Fibroblast of lung (primary cell): ENCODE measurements around the gene TIFAB. TPM values are rescaled to one million over a fixed set of nuclear protein-coding genes. Genes with fewer than 3 reads are reported as not detected.
A peak's percentile ranks its signal among the peaks of the same experiment; 100 is the strongest.

Source experiments
- DNase-seq, 2 donors: peaks; one replicate each; pipeline versions ENCODE4 v3.0.0 to v3.0.0-alpha.2; 2010; ENCODE audit warnings: low read depth in 2 of 2
- H2AFZ ChIP-seq: 2 replicates; pipeline ENCODE4 v1.5.1; 2012; ENCODE audit warnings: low read length, control low read depth, inconsistent platforms
- H3K27ac ChIP-seq: 2 replicates; pipeline ENCODE4 v1.5.1; 2011; ENCODE audit warnings: low read length, control low read depth; ENCODE audit not compliant: insufficient read depth
- H3K27me3 ChIP-seq: 2 replicates; pipeline ENCODE4 v1.5.1; 2011; ENCODE audit warnings: mild to moderate bottlenecking, low read length; ENCODE audit not compliant: control insufficient read depth, insufficient read depth
- H3K36me3 ChIP-seq: 2 replicates; pipeline ENCODE4 v1.5.1; 2011; ENCODE audit warnings: low read length; ENCODE audit not compliant: control insufficient read depth, insufficient read depth
- H3K4me1 ChIP-seq: 2 replicates; pipeline ENCODE4 v1.5.1; 2011; ENCODE audit warnings: low read length; ENCODE audit not compliant: control insufficient read depth, insufficient read depth; ENCODE audit errors: extremely low read depth
- H3K4me2 ChIP-seq: 2 replicates; pipeline ENCODE4 v1.5.1; 2011; ENCODE audit warnings: low read length, control low read depth; ENCODE audit not compliant: insufficient read depth; ENCODE audit errors: extremely low read depth
- H3K4me3 ChIP-seq, 4 experiments: fragments of 200-600 bp in 1 of 4; sonication (generic) in 1 of 4; replicated peaks in 1 of 4; 2 replicates each; pipeline ENCODE4 v1.5.1; 2011 to 2016; ENCODE audit warnings: low read length in 4 of 4, low read depth in 3 of 4, mild to moderate bottlenecking in 3 of 4, control low read depth in 2 of 4, inconsistent platforms in 1 of 4, mixed read lengths in 1 of 4; ENCODE audit not compliant: insufficient read depth in 1 of 4; ENCODE audit errors: control extremely low read depth in 1 of 4
- H3K79me2 ChIP-seq: 2 replicates; pipeline ENCODE4 v1.5.1; 2012; ENCODE audit warnings: mild to moderate bottlenecking, low read length, inconsistent platforms; ENCODE audit not compliant: control insufficient read depth, insufficient read depth
- H3K9ac ChIP-seq: 2 replicates; pipeline ENCODE4 v1.5.1; 2011; ENCODE audit warnings: mild to moderate bottlenecking, low read length, control low read depth; ENCODE audit not compliant: insufficient read depth
- H3K9me3 ChIP-seq: 2 replicates; pipeline ENCODE4 v1.5.1; 2012; ENCODE audit warnings: low read depth, low read length; ENCODE audit not compliant: control insufficient read depth, insufficient read depth
- H4K20me1 ChIP-seq: 2 replicates; pipeline ENCODE4 v1.5.1; 2011; ENCODE audit warnings: low read length; ENCODE audit not compliant: control insufficient read depth, insufficient read depth; ENCODE audit errors: extremely low read depth
- EZH2 ChIP-seq: IDR thresholded peaks from 2 replicates; pipeline ENCODE4 v1.5.1; 2012; ENCODE audit warnings: low read length, control low read depth, mild to moderate bottlenecking; ENCODE audit errors: missing control alignments
- polyA plus RNA-seq, 2 donors: library from polyadenylated mRNA; depleted of rRNA in 1 of 2; stranded (reverse) in 1 of 2; unstranded in 1 of 2; fragments of >200 nt; gene quantifications; 2 replicates each; pipeline ENCODE4 v1.2.1, GENCODE V29; 2011 to 2012; ENCODE audit warnings: missing spikeins in 1 of 2
- total RNA-seq: library from RNA; depleted of rRNA; stranded (reverse); fragments of >200 nt; gene quantifications from 2 replicates; pipeline ENCODE4 v1.2.1, GENCODE V29; 2014
- TF ChIP-seq, protein P1 (sequence below), 2 donors: IDR thresholded peaks in 1 of 2; conservative IDR thresholded peaks in 1 of 2; 1 replicate in 1 of 2; 2 replicates in 1 of 2; pipeline ENCODE4 v1.5.1; 2011 to 2012; ENCODE audit warnings: low read length in 2 of 2, control low read depth in 1 of 2, inconsistent platforms in 1 of 2, low read depth in 1 of 2, mild to moderate bottlenecking in 1 of 2

Gene TIFAB
- total and polyA plus RNA-seq, 2 donors (not counting 1 experiment from before 2014, with no cell fraction given): not detected

DNA sequence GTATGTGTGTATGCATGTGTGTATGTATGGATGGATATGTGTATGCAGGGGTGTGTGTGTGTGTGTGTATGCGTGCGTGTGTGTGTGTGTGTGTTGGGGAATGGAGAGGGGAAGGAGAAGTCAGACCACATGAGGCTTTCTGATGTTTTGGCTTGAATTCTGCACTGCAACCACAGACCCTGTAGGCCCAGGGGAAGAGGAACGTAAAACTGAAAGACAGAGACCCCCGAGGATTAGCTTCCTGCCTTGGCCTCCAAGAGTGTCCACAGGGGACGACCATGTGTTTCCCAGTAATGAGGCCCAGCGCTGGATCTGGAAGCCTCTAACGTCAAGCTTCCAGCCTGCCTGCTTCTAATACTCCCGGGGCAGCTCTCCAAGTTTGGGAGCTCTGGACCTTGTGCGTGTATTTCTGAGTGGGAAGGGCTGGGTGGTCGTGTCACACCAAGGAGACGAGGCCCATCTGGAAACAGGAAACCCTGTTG lies 10.8 kb downstream of the TIFAB start:
- Histone ChIP-seq H3K4me2 (no peak overlapping the region), H3K4me3 (no peak overlapping the region), H3K9ac (no peak overlapping the region), H3K4me1 (peaks cover 9% of the 10 kb centered on the region), H4K20me1 (no peaks in the 10 kb centered on the region), H3K27me3 (no peaks in the 10 kb centered on the region), H3K27ac (no peak overlapping the region), H3K79me2 (no peaks in the 10 kb centered on the region), H3K9me3 (no peaks in the 10 kb centered on the region), H3K36me3 (no peaks in the 10 kb centered on the region), H2AFZ (no peak overlapping the region)
- TF ChIP-seq EZH2: no peak
- TF ChIP-seq, protein P1, sequence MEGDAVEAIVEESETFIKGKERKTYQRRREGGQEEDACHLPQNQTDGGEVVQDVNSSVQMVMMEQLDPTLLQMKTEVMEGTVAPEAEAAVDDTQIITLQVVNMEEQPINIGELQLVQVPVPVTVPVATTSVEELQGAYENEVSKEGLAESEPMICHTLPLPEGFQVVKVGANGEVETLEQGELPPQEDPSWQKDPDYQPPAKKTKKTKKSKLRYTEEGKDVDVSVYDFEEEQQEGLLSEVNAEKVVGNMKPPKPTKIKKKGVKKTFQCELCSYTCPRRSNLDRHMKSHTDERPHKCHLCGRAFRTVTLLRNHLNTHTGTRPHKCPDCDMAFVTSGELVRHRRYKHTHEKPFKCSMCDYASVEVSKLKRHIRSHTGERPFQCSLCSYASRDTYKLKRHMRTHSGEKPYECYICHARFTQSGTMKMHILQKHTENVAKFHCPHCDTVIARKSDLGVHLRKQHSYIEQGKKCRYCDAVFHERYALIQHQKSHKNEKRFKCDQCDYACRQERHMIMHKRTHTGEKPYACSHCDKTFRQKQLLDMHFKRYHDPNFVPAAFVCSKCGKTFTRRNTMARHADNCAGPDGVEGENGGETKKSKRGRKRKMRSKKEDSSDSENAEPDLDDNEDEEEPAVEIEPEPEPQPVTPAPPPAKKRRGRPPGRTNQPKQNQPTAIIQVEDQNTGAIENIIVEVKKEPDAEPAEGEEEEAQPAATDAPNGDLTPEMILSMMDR (conservative IDR thresholded peaks at IDR 0.05 in 1 of 2, IDR thresholded peaks at IDR 0.05 in 1 of 2; ENCODE audit: low read depth in 1 of 2, low read length in 2 of 2): no peak
- no peak for DNase-seq

DNA sequence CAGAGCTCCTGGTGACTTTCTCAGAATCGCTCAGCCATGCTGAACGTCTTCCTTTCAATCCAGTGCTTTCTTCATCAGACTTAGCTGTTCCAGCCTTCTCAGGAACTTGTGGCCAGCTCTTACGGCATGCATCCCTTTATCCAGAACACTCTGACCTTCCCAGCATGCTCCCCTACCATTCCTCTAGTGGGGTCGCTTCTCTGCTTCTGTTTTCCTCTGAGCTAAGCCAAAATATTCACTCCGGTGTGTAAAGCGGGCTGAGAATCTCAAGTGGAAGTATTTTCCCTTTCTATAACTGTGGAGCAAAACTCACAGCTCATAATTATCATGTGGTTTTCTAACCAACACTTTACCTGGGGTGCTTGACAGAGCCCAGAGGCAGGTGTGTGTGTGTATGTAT lies 11.2 kb downstream of the TIFAB start:
- Histone ChIP-seq H3K4me2 (no peak overlapping the region), H3K27me3 (no peaks in the 10 kb centered on the region), H3K9ac (no peak overlapping the region), H3K4me1 (peaks cover 9% of the 10 kb centered on the region), H3K4me3 (no peak overlapping the region), H4K20me1 (no peaks in the 10 kb centered on the region), H2AFZ (no peak overlapping the region), H3K9me3 (no peaks in the 10 kb centered on the region), H3K79me2 (no peaks in the 10 kb centered on the region), H3K27ac (no peak overlapping the region), H3K36me3 (no peaks in the 10 kb centered on the region)
- TF ChIP-seq, protein P1 (conservative IDR thresholded peaks at IDR 0.05 in 1 of 2, IDR thresholded peaks at IDR 0.05 in 1 of 2; ENCODE audit: low read depth in 1 of 2, low read length in 2 of 2): no peak
- no peak for TF ChIP-seq EZH2
- DNase-seq: no peak

DNA sequence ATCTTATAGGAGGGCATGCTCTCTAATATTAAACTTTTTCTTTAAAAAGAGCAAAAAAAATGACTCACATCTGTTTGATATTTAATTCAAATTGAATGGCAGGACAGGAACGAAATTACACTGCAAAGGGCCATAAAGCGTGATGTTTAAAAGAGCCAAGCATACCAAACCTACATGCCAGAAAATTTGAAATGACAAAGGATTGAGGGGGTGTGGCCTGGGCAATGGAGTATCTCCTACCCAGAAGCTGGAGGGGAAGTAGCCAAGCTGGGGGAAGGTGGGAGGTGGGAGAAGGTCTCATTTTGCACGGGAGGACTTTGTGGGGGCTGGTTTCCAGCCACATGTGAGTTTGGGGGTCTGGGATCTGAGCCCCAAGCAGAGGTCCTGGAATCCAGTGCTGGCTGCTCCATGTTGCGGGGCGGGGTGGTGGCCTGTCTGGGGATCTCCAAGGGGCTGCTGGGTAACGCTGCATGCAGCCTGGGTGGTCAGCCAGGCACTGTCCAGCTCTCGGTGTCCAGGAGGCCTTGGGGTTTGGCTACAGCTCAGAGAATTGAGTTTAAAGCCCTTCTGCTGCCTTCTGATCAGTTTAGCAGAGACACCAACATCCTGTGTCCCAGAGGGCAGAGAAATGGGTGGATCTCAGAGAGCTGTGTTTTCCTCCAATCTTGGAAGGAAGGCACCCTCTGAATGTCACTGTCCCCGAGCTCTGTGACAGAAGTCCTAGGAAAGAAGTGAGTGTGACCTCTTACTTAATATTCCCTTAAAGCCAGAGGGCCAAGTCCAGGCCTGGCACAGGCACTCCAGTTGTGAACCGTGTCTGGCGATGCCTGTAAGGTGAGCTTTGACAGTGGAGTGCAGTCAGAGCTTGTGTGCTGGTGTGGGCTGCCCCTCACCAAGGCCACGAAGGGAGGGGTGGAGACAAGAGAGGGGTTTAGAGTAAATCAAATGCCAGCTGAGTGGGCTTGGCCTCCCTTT lies 12.6 kb downstream of the TIFAB start:
- H3K9me3 ChIP-seq: no peaks in the 10 kb centered on the region
- no peak overlapping the region for H3K4me3 ChIP-seq
- H4K20me1 ChIP-seq: no peaks in the 10 kb centered on the region
- H3K9ac ChIP-seq: no peak overlapping the region
- H3K4me1 ChIP-seq: peaks cover 14% of the 10 kb centered on the region
- no peak overlapping the region for H3K4me2 ChIP-seq
- H2AFZ ChIP-seq: peak overlapping the region; percentile 14
- H3K79me2 ChIP-seq: no peaks in the 10 kb centered on the region
- no peak overlapping the region for H3K27ac ChIP-seq
- DNase-seq: no peak
- H3K36me3 ChIP-seq: no peaks in the 10 kb centered on the region
- TF ChIP-seq, protein P1 (conservative IDR thresholded peaks at IDR 0.05 in 1 of 2, IDR thresholded peaks at IDR 0.05 in 1 of 2; ENCODE audit: low read depth in 1 of 2, low read length in 2 of 2): no peak
- no peak for TF ChIP-seq EZH2
- H3K27me3 ChIP-seq: no peaks in the 10 kb centered on the region
